ENCODE data around the gene SDK1. TPM values are rescaled to one million over a fixed set of nuclear protein-coding genes. Genes with fewer than 3 reads are reported as not detected.

Gene SDK1
- total RNA-seq, 1 donor from 2014 or later, result 10.4 TPM

DNA sequence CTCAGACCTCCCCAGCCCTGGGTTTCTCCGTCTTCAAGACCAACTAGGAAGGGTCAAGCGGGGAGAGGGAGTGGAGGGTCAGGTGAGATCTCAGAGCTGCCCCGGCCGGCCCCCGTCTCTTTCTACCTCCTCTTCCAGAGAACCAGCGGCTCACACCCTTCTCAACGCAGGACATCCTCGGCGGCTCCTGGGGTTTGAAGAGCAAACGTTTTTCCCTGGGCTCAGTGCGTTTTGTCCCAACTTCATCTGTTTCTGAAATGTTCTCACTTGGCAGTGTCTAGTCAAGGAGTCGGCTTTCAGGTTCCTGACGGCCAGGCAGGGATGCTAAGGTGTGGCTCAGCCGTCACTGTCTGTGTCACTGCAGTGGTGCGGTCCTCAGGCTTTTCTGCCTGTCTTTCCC lies 964.6 kb downstream of the SDK1 start:
- H3K4me1 ChIP-seq, result no peaks in the 10 kb centered on the region
- DNase-seq, result no peak
- ATAC-seq, result no peak
- no peaks in the 10 kb centered on the region for H3K9me3 ChIP-seq
- H3K36me3 ChIP-seq, result no peaks in the 10 kb centered on the region
- intact Hi-C loops (cut with DNase I), result no loop called here
- no peak overlapping the region for H3K4me3 ChIP-seq
- TF ChIP-seq CTCF (IDR thresholded peaks at IDR 0.05), result no peak
- H3K27ac ChIP-seq, result no peak overlapping the region
- no peaks in the 10 kb centered on the region for H3K27me3 ChIP-seq

DNA sequence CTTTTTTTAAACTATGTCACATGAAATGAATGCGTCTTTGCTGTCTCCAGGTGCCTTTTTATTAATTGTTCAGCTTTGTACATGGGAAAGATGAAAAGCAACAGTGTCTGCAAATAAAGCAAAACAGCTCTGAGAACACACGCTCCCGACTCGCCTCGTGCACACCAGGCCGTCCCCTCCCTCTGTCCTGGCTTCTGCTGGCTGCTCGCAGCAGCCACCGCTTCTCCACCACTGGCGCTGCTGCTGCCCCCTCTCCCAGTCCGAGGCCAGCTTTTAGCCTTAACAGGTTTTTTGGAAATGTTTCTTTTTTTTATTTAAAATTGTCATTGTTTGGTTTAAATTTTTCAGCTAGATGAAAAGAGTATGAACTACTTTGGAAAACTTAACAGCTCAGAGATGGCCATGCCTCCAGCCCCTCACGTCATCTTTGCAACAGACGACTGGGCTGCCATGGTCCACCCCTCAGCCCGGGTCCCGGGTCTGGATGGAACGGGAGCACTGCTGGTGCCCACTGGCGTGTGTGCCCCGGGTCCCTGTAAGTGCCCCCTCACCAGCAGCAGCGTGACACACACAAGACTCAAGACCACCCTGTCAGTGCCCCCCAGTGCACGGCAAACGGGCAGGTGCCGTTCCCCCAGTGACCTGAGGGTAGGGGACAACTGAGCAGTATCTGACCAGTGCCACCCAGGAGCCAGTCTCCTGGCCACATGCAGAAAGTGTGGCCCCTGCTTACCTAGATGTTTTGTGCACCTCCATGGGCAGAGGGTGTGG lies 965.4 kb downstream of the SDK1 start:
- ATAC-seq (no peak), DNase-seq (no peak)
- no peak overlapping the region for H3K27ac ChIP-seq
- H3K4me1 ChIP-seq, result no peaks in the 10 kb centered on the region
- no peaks in the 10 kb centered on the region for H3K27me3 ChIP-seq
- no peak overlapping the region for H3K4me3 ChIP-seq
- TF ChIP-seq CTCF (IDR thresholded peaks at IDR 0.05), result no peak
- H3K9me3 ChIP-seq, result no peaks in the 10 kb centered on the region
- no peaks in the 10 kb centered on the region for H3K36me3 ChIP-seq
- intact Hi-C loops (cut with DNase I), result no loop called here

DNA sequence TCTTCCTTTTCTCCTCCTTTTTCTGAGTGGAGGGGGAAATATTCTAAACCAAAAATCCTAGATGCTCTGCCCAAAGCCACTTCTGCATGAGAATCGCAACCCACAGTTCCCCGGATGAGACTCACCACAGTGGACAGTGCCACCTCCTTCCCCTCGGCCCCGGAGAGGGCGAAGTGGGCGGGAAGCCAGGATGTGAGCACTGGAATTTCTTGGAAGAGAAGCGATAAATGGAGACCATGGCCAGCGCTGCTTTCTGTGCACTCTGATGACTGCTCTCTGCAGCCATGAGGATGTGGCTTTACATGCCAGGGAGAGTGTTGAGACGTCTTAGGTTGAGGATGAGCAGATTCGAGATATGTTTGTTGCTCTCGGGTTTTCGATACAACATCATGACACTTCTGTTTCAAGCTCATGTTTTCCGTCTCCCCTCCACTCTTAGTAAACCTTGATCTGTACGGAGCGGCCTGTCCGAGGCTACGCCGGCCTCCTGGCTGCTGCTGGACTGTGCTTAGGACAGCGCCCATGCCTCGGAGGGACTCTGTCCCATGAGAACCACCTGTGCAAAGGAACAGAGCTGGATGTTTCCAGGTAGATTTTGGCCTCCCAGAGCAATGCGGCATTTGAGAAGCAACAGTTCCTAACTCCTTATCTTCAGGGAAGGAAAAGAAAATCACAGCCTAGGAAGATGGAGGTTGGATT lies 966.4 kb downstream of the SDK1 start:
- no peak for ATAC-seq
- intact Hi-C loops (cut with DNase I), result no loop called here
- no peaks in the 10 kb centered on the region for H3K9me3 ChIP-seq
- no peak overlapping the region for H3K27ac ChIP-seq
- no peaks in the 10 kb centered on the region for H3K4me1 ChIP-seq
- no peak for DNase-seq
- TF ChIP-seq CTCF (IDR thresholded peaks at IDR 0.05), result no peak
- no peaks in the 10 kb centered on the region for H3K27me3 ChIP-seq
- H3K36me3 ChIP-seq, result no peaks in the 10 kb centered on the region
- no peak overlapping the region for H3K4me3 ChIP-seq

DNA sequence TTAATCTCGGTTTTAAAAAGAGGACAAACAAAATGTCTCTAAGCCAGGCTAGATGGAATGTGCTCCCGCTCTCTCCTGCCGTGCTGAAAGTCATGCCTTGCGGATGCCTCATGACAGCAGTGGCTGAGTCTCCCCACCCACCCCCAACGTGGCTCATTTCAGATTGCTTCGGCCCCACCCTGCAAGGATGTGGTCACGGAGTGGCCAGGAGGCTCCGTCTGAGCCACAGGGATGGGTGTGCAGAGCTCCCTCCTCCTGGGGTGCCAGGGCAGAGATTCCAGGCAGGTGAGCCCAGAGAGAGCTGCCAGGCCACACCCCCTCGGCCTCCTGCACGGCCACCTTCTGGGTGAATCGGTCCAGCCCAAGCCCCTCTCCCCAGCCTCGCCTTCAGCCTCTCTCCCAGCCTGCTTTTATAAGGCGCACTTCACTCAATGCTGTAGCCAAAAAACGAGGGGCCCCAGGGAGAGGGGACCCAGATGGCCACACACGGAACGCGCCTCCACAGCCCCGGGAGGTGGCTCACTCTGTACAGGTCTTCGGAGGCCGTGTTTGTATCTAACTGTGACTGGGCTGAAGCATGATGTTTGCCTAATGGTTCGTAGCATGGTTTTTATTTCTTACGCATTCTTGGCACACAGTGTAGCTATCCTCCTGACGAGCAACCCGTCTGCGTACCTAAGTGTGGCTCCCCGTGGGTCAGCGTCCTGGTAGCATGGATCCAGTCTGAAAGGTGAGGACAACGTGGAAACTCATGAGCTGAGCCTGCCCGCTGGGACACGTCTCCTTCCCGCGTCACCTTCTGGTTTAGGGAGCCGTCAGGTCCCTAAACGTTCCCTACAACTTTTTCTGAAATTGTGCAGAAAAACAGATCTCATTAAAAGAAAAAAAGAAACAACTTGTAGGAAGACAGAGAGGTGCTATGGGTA lies 967.3 kb downstream of the SDK1 start:
- H3K36me3 ChIP-seq, result no peaks in the 10 kb centered on the region
- intact Hi-C loops (cut with DNase I), result no loop called here
- H3K27me3 ChIP-seq, result no peaks in the 10 kb centered on the region
- H3K9me3 ChIP-seq, result no peaks in the 10 kb centered on the region
- H3K27ac ChIP-seq, result no peak overlapping the region
- no peak for TF ChIP-seq CTCF (IDR thresholded peaks at IDR 0.05)
- ATAC-seq, result no peak
- no peaks in the 10 kb centered on the region for H3K4me1 ChIP-seq
- H3K4me3 ChIP-seq, result no peak overlapping the region
- no peak for DNase-seq

GRCh38 chr7:4269086-4269485 lies 968.0 kb downstream of the SDK1 start:
- ATAC-seq, result no peak
- intact Hi-C loops (cut with DNase I), result no loop called here
- no peak overlapping the region for H3K27ac ChIP-seq
- peaks cover under 1% of the 10 kb centered on the region for H3K9me3 ChIP-seq
- no peaks in the 10 kb centered on the region for H3K36me3 ChIP-seq
- no peak for TF ChIP-seq CTCF (IDR thresholded peaks at IDR 0.05)
- no peaks in the 10 kb centered on the region for H3K27me3 ChIP-seq
- H3K4me1 ChIP-seq, result no peaks in the 10 kb centered on the region
- H3K4me3 ChIP-seq, result no peak overlapping the region
- no peak for DNase-seq

Measured in upper lobe of right lung (tissue), 1 donor.